GM12801 (cell line): ENCODE measurements around the gene SCFD2.

ENCODE experiments used
- TF ChIP-seq, protein P1 (sequence below): IDR thresholded peaks from one replicate; pipeline ENCODE4 v1.5.1; 2011; ENCODE audit warnings: control low read depth; ENCODE audit not compliant: insufficient read length; ENCODE audit errors: extremely low read depth

The SCFD2 gene

DNA sequence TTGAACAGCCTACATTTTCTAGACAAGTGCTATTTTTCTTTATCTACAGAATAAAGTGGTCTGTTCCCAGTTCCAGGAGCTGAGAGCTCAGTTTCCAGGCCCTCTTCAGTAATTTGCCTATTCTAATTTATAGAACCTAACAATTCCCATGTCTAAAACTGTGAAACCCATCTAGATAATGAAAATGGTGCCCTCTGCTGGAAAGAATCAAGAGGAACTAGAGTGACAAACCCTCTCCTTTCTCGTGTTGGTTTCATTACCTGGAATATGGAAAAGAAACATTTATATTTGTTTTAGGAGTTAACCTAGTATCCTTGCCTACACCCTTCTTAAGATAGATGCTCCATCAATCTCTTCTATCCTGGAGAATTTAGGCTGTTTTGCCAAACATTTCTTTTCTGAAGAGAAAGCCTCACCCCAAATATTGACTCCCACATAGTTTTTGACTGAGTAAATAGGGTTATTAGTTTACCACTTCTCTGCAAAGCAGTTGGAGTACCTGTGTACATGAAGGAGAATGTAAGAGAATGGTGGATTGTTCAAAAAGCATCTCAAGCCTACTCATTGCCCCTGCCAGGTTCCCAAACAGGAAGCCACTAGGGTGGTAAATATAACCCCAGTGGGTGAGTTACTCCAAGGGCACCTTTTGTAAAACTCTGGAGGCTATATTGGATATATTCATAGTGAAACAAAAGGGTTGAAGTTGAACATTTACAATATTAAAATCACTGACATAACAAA lies 382.1 kb downstream of the SCFD2 start:
- TF ChIP-seq, protein P1, sequence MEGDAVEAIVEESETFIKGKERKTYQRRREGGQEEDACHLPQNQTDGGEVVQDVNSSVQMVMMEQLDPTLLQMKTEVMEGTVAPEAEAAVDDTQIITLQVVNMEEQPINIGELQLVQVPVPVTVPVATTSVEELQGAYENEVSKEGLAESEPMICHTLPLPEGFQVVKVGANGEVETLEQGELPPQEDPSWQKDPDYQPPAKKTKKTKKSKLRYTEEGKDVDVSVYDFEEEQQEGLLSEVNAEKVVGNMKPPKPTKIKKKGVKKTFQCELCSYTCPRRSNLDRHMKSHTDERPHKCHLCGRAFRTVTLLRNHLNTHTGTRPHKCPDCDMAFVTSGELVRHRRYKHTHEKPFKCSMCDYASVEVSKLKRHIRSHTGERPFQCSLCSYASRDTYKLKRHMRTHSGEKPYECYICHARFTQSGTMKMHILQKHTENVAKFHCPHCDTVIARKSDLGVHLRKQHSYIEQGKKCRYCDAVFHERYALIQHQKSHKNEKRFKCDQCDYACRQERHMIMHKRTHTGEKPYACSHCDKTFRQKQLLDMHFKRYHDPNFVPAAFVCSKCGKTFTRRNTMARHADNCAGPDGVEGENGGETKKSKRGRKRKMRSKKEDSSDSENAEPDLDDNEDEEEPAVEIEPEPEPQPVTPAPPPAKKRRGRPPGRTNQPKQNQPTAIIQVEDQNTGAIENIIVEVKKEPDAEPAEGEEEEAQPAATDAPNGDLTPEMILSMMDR: no peak

DNA sequence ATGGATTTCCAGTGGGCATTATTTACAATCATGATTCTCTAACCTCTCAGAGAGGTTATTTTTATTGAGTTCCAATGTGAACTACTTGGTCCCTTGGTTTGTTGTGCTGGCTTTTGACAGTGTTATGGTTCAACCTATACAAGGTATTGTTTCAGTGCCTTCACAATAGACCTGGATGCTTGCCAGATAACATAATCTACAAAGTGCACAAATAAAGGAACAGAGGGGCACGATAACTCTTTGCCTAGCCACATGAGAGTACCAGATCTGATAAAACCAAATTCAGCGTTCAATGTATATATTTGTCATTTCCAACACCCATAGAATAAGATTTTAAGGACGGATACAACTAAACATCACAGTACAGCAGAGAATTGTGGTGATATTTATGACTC lies 382.9 kb downstream of the SCFD2 start:
- TF ChIP-seq, protein P1: no peak

DNA sequence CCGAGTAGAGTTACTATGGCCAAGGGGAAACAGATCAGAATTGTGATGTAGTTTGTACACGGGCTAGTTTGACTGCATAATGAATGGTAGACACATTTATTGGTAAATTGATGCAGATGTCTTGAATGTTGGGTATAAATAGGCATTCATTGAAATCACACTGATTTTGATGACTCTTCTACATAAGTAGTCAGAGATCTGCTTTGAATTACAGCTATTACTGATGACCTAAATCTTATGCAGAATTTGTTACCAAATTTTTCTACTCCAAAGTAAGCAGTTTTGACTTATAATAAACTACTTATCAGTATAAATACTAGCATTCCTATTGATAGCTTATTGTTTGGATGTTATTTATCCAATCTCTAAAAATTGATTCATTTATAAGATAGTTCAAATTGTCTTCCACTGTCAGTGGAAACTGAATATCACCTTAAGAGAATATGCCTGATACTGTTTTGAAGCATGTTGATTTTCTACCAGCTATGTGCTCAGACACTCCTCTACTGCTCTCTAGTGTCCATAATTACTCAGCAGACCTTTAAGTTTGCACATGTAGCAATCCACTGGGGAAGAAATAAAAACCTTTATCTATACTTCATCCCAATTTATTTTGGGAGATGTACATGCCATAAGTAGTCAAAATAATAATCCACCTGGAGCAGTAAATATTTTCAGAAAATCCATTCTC lies 383.5 kb downstream of the SCFD2 start:
- TF ChIP-seq, protein P1: no peak

DNA sequence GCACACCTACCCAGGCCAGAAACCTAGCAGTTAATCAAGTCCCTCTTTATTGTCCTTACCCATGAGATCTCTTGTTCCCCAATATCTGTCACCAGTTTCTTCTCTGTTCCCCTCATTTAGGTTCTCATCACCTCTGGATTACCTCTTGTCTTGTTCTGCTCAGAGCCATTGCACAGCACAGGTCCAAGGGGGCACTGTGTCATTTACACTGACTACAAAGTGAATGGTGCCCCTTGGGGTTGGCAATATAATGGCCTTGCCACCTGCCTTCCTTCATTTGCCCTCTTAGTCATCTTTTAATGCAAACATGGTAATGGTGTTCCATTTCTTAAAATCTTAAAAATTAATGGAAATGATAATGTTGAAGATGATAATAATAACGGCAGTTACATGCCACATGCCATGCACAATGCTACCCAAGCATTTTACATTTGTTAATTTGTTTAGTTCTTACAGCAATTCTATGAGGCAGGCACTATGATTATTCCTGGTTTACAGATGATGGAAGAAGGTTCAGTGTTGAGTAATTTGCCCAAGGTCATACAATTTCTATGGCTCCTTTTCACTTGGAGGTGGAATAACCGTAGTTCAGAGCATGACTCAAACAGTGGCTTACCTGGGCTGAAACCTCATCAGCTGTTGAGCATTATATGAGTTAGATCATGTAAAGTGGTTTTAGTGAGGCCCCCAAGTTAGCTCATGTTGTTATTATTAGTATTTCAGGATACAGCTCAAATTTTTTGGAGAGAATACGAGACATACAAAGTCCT lies 385.9 kb downstream of the SCFD2 start:
- TF ChIP-seq, protein P1: no peak

DNA sequence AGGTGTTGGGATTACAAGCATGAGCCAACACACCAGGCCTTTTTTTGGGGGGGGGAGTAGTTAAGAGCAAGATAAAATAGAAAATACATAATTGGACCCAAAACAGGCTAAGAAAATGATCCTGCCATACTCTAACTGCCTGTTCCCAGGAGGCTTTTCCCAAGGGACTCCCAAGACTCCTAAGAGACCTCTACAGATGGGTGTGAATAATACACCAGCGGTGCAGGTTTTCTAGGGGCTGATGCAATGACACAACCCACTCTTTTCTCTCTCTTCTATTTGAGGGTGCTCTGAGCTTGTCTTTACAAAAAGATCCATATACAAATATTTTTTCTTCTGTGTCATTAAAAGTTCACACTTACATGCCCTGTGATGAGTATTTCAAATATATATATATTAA lies 386.8 kb downstream of the SCFD2 start:
- TF ChIP-seq, protein P1: no peak

DNA sequence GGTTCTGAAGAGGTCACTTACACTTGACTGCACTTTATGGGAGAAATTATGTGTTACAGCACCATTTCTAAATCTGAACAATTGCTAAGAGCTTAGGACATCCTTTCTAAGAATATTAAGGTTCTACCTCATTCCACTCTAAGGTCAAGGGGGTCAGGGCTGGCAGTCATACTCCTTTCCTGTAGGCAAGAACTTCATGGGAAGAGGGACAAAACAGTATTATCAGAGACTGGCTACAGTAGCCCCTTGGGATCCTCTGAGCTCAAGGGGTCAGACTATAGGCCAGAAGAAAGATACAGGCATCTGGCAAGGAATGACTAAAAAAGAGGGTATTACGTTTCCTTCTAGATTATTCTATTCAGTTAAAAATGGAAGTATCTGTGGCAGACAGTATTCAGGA lies 388.6 kb downstream of the SCFD2 start:
- TF ChIP-seq, protein P1: no peak

DNA sequence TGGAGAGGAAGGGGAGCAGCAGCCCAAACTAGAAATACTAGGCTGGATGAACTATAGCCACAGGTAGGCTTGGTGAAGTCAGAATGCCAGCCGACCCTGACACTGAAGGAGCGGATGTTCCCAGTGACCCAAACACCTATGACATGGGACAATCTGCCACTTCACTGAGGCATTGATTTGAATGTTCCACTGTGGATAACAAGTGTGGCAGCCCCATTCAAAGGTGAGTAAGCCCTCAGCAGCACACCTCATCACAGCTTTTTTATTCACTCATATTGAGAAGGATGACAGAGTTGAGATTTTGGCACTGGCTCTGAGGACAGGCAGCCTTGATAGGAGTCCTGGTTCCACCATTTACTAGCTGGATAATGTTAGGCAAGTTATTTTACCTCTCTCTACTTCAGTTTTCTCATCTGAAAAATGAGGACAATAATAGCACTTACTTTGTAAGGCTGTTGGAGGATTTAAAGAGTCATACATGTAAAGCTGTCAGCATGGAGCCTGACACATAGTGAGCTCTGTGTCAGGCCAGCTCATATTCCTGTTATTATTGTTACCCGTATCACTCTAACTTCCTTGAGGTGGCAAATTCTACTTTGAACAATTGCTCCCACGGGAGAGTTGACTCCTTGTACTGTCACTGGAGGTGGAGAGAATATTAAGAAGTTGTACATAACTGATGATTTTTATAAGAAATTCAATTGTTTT lies 389.2 kb downstream of the SCFD2 start:
- TF ChIP-seq, protein P1: no peak
